GM06990 (cell line): Measurements from ENCODE around the gene SUPT20H.

Experiments
- DNase-seq: peaks from one replicate; pipeline ENCODE4 v3.0.0-alpha.2; 2011; ENCODE audit not compliant: insufficient read length; ENCODE audit errors: extremely low read depth
- H3K27me3 ChIP-seq: replicated peaks from 2 replicates; pipeline ENCODE4 v1.6.0; 2011; ENCODE audit warnings: low read length; ENCODE audit not compliant: control insufficient read depth, insufficient read depth
- H3K36me3 ChIP-seq: 2 replicates; pipeline ENCODE4 v1.5.1; 2011; ENCODE audit warnings: low read length; ENCODE audit not compliant: control insufficient read depth, insufficient read depth
- H3K4me3 ChIP-seq: replicated peaks from 2 replicates; pipeline ENCODE4 v1.5.1; 2011; ENCODE audit warnings: low read depth, mild to moderate bottlenecking, control low read depth, low read length
- CTCF ChIP-seq: IDR thresholded peaks from 2 replicates; pipeline ENCODE4 v1.5.1; 2011; ENCODE audit warnings: low read length, control low read depth, mild to moderate bottlenecking, inconsistent platforms; ENCODE audit not compliant: insufficient read depth, poor library complexity, severe bottlenecking

SUPT20H gene

GRCh38 chr13:37076818-37077217, 17.3 kb upstream of the SUPT20H start:
- TF ChIP-seq CTCF, result no peak
- Histone ChIP-seq H3K36me3 (no peaks in the 10 kb centered on the region), H3K4me3 (no peak overlapping the region), H3K27me3 (no peaks in the 10 kb centered on the region)
- no peak for DNase-seq

DNA sequence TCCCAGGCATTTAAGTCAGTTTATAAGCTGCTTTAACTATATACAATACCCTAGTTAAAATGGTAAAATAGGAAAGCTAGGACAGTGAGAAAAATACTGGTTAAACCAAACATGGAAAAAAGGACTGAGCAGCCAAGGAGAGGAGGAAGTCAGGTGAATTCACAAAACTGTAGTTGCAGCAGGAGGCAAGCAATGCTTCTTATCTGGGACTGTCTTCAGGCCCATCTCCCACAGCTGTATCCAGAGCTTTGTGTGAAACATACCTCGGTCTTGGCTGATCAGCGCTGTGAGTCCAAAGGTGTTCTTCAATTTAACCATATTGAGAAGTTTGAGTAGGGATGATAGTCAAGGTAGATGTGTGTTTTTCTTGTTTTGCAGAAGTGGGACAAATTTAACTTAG, 15.7 kb upstream of the SUPT20H start:
- Histone ChIP-seq H3K27me3 (no peaks in the 10 kb centered on the region), H3K4me3 (no peak overlapping the region), H3K36me3 (no peaks in the 10 kb centered on the region)
- no peak for DNase-seq
- TF ChIP-seq CTCF, result no peak

DNA sequence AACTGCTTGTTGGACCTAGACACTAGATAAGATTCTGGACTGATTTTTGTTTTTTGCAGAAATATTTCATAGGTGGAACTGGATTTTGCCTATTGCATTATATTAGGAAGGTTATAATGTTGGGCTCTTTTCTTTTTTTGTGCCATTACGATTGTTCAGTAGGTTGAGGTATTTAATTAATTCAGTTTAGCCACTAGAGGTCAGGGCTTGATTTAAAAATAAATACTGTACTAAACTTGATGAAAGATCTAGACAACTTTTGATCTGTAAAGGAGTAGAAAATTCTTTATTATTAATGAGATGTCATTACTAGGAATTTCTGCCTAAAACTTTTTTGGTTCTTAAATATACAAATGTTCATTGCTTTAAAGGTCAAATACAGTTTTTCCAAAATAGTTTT, 15.2 kb upstream of the SUPT20H start:
- TF ChIP-seq CTCF, result no peak
- no peak for DNase-seq
- Histone ChIP-seq H3K36me3 (no peaks in the 10 kb centered on the region), H3K4me3 (no peak overlapping the region), H3K27me3 (no peaks in the 10 kb centered on the region)

DNA sequence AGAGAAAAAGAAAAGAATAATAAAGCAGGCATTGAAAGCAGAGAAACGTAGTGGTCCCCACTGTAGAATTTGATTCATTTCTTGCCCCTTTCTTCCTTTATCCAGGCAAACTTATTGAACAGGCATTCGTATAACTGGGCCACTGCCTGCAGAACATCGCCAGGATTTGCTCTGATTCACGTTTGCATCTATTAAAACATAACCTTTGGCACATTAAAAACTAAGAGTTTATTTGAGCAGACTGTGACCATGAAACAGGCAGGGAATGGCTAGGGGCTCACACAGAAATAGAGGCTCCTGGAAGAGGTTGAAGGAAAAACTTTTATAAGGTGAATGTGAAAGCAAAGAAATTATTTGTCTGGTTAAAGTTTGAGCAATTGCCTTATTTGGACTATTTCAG, 12.5 kb upstream of the SUPT20H start:
- Histone ChIP-seq H3K36me3 (no peaks in the 10 kb centered on the region), H3K27me3 (no peaks in the 10 kb centered on the region), H3K4me3 (no peak overlapping the region)
- no peak for DNase-seq
- no peak for TF ChIP-seq CTCF

GRCh38 chr13:37070956-37071355, 11.5 kb upstream of the SUPT20H start:
- DNase-seq, result no peak
- no peaks in the 10 kb centered on the region for H3K36me3 ChIP-seq
- H3K27me3 ChIP-seq, result no peaks in the 10 kb centered on the region
- TF ChIP-seq CTCF, result no peak
- no peak overlapping the region for H3K4me3 ChIP-seq

DNA sequence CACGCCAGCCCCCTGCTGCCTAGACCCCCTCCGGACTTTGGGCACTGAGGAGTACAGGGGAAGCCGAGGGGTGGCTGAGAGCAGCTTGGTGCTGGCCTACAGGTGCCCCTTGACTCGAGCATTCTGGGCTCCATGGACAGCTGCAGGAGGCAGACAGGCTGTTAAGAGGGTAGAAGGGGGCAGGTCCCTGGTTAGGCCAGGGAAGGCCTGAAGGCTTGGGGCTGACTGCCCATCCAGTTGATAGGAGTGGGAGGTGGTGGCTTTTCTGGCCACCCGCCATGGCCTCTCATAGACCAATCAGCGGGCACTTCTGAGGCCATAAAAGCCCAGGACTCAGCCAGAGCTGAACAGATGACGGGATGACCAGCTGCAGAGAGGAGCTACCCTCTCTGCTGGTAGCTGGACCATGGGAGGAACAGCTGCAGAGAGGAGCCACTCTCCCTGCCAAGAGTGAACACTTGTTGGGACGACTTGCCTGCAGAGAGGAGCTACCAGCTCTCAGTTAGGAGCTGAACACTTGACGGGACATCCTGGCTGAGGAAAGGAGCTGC, 10.7 kb upstream of the SUPT20H start:
- Histone ChIP-seq H3K4me3 (no peak overlapping the region), H3K36me3 (no peaks in the 10 kb centered on the region), H3K27me3 (no peaks in the 10 kb centered on the region)
- DNase-seq, result no peak
- TF ChIP-seq CTCF, result no peak
